HUES48 (cell line): Measurements from ENCODE around the gene PPP1R17.

Experiments used
- H3K27ac ChIP-seq: one replicate; pipeline ENCODE4 v1.7.0; 2013; ENCODE audit warnings: low read depth, low read length, inconsistent platforms
- H3K27me3 ChIP-seq: 2 replicates; pipeline ENCODE4 v1.6.1; 2013; ENCODE audit warnings: mild to moderate bottlenecking, low read length; ENCODE audit not compliant: control insufficient read depth, insufficient read depth
- H3K36me3 ChIP-seq: 2 replicates; pipeline ENCODE4 v1.6.1; 2013; ENCODE audit warnings: low read length; ENCODE audit not compliant: control insufficient read depth, insufficient read depth
- H3K4me1 ChIP-seq: 2 replicates; pipeline ENCODE4 v1.6.1; 2013; ENCODE audit warnings: mild to moderate bottlenecking, low read length; ENCODE audit not compliant: control insufficient read depth, insufficient read depth
- H3K4me3 ChIP-seq: 2 replicates; pipeline ENCODE4 v1.5.1; 2013; ENCODE audit warnings: mild to moderate bottlenecking, low read depth, low read length
- H3K9ac ChIP-seq: 2 replicates; pipeline ENCODE4 v1.6.1; 2013; ENCODE audit warnings: mild to moderate bottlenecking, low read depth, low read length, moderate library complexity
- H3K9me3 ChIP-seq: 2 replicates; pipeline ENCODE4 v1.6.1; 2013; ENCODE audit warnings: low read length; ENCODE audit not compliant: control insufficient read depth, insufficient read depth

The PPP1R17 gene

GRCh38 chr7:31687024-31687748, at the start of gene PPP1R17:
TSS of gene PPP1R17 (plus strand) at chr7:31687215. CDS start at chr7:31692442, 5,227 bp downstream.
- Histone ChIP-seq H3K4me1 (peaks cover 44% of the 10 kb centered on the region), H3K27ac (peak within 1 kb of the TSS; percentile 43), H3K4me3 (no peak within 1 kb of the TSS), H3K9me3 (no peaks in the 10 kb centered on the region), H3K27me3 (0 out of 2 replicates have a peak, but pooled peaks cover 3% of the 10 kb centered on the region), H3K9ac (no peak within 1 kb of the TSS), H3K36me3 (no peaks in the 10 kb centered on the region)

DNA sequence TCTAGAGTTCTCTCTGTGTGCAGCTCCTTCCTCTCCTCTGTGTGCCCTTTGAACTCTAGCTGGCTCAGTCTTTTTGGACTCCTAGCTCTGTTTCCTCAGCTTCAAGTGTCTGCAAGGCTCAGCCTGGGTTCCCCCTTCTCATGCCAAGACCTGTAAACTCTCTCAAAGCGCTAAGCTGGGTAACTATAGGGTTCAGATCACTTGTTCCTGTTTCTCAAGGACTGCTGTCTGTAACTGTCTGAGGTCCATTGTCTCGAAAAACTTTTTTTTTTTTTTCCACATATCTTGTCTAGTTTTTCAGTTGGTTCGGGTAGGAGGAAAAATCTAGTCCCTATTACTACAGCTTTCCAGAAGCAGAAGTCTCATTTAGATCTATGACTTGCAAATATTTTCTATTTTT, 46.6 kb upstream of the PPP1R17 start:
- Histone ChIP-seq H3K4me3 (no peak overlapping the region), H3K4me1 (no peaks in the 10 kb centered on the region), H3K9me3 (no peaks in the 10 kb centered on the region), H3K36me3 (no peaks in the 10 kb centered on the region), H3K9ac (no peak overlapping the region), H3K27ac (no peak overlapping the region), H3K27me3 (no peaks in the 10 kb centered on the region)

DNA sequence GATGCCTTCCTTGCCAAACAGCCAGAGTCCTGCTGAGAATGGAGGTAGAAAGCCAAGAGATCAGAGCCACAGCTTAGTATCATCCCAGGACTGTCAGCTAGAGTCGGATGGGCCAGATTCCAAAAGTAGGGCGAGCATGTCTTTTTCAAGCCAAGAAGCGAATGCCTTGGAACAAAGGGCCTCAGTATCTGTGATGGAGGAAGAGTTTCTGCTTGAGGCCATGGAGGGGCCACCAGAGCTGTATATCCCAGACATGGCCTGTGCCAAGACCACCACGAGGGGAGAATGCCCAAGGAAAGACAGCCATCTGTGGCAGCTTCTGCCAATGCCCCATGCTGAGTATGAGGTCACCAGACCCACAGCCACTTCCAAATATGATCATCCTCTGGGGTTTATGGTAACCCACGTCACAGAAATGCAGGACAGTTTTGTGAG, 44.3 kb upstream of the PPP1R17 start:
- H3K27me3 ChIP-seq: no peaks in the 10 kb centered on the region
- H3K9ac ChIP-seq: no peak overlapping the region
- no peaks in the 10 kb centered on the region for H3K36me3 ChIP-seq
- peaks cover 12% of the 10 kb centered on the region for H3K4me1 ChIP-seq
- no peak overlapping the region for H3K27ac ChIP-seq
- no peak overlapping the region for H3K4me3 ChIP-seq
- H3K9me3 ChIP-seq: no peaks in the 10 kb centered on the region

DNA sequence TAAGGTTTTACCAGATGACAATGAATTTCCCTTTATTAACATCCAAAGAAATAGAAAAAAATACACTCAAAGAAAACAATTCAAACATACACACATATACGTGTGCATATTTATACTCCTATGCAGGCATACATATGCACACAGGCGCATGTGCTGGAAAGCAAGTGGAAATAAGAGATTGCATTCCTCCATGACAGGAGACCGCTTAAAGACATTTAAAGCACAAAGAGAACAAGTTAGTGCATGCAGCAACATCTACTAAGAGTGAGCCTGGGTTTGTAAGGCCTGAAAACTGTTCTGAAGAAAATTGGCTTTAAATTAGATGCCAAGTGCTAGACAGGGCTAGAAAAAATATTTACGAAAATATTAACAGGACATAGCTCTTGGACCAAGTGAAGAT, 40.1 kb upstream of the PPP1R17 start:
- Histone ChIP-seq H3K27ac (no peak overlapping the region), H3K4me1 (peaks cover 48% of the 10 kb centered on the region)

DNA sequence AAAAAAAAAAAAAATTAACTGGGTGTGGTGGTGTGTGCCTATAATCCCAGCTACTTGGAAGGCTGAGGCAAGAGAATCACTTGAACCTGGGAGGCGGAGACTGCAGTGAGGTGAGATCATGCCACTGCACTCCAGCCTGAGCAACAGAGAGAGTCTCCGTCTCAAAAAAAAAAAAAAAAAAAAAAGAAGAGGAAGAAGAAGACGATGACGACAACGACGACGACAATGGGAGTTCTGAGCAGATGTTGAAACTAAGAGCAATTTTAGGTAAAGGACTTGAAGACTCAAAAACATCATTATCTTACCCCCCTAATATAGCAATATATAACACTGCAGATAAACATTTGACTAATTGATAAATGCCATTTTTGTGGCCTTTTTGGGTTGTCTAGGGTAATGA, 39.5 kb upstream of the PPP1R17 start:
- Histone ChIP-seq H3K27me3 (no peaks in the 10 kb centered on the region), H3K9ac (no peak overlapping the region), H3K36me3 (no peaks in the 10 kb centered on the region), H3K9me3 (no peaks in the 10 kb centered on the region), H3K4me1 (peaks cover 53% of the 10 kb centered on the region), H3K27ac (no peak overlapping the region), H3K4me3 (no peak overlapping the region)

More for the DNA sequence above, 40.1 kb upstream of the PPP1R17 start:
- H3K9me3 ChIP-seq: no peaks in the 10 kb centered on the region
- H3K36me3 ChIP-seq: no peaks in the 10 kb centered on the region
- H3K27me3 ChIP-seq: no peaks in the 10 kb centered on the region
- H3K4me3 ChIP-seq: no peak overlapping the region
- H3K9ac ChIP-seq: no peak overlapping the region

DNA sequence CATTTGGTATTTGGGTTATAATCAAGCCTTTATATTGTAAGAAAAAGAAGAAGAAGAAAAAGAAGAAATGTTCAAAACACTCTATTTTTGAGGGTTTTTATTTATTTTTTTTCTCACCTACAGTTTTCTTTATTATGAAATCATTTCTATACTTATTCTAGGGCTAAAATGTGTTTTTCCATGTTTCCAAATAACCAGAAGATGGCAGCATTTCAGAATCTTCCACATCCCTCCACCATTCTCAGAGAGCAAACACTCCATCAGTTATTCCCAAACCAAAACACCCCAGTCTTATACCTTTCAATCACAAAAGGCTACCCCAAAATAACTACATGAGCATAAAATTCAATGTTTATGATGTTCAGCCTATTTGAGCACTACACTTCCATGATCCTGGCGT, 38.7 kb upstream of the PPP1R17 start:
- no peaks in the 10 kb centered on the region for H3K27me3 ChIP-seq
- no peaks in the 10 kb centered on the region for H3K36me3 ChIP-seq
- no peak overlapping the region for H3K9ac ChIP-seq
- H3K27ac ChIP-seq: no peak overlapping the region
- H3K4me1 ChIP-seq: peaks cover 54% of the 10 kb centered on the region
- H3K9me3 ChIP-seq: no peaks in the 10 kb centered on the region
- no peak overlapping the region for H3K4me3 ChIP-seq

- H3K36me3 ChIP-seq: no peaks in the 10 kb centered on the region
- no peak overlapping the region for H3K4me3 ChIP-seq
- no peaks in the 10 kb centered on the region for H3K9me3 ChIP-seq
- H3K9ac ChIP-seq: no peak overlapping the region
- H3K27ac ChIP-seq: no peak overlapping the region
- H3K27me3 ChIP-seq: no peaks in the 10 kb centered on the region
- H3K4me1 ChIP-seq: peaks cover 54% of the 10 kb centered on the region
Observed at GRCh38 chr7:31648880-31649279, 38.1 kb upstream of the PPP1R17 start.

DNA sequence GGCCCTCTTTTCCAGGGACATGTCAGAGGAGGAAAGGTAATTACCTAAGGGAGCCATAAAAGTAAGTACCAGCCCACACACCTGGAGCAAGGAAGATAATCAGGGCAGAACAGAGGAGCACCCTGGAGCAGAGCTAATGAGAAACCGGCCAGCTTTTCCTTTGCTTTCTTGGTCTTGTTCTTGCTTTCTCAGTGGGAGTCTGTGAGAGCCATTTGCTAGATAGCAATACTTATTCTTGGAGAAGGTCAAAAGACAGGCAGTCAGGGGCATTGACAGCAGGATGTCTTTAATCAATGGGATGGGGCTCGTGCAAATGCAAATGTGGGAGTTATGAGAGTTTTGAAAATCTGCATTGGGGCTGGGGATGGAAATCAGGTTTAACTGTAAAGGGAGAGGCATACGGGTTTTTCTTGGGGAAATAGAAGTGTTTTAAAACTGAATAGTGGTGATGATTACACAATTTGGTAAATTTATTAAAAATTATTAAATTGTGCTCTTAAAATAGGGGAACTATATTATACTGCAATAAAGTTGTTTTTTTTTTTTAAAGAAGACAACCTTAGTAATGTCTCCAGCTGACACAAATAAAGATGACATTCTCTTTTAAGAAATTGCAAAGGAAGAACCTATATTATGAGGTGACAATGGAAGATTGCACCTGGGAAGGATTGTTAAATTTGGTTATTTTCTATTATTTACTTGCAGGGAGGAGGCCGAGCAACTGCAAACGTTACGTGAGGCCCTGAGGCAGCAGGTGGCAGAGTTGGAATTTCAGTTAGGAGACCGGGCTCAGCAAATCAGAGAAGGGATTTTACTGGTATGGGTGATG, 35.6 kb upstream of the PPP1R17 start:
- H3K9ac ChIP-seq: no peak overlapping the region
- no peaks in the 10 kb centered on the region for H3K27me3 ChIP-seq
- H3K9me3 ChIP-seq: no peaks in the 10 kb centered on the region
- no peak overlapping the region for H3K4me3 ChIP-seq
- H3K27ac ChIP-seq: peak overlapping the region; percentile 77
- H3K36me3 ChIP-seq: no peaks in the 10 kb centered on the region
- H3K4me1 ChIP-seq: peaks cover 52% of the 10 kb centered on the region

GRCh38 chr7:31652063-31652326, 35.0 kb upstream of the PPP1R17 start:
- Histone ChIP-seq H3K36me3 (no peaks in the 10 kb centered on the region), H3K27me3 (no peaks in the 10 kb centered on the region), H3K4me3 (no peak overlapping the region), H3K9ac (no peak overlapping the region), H3K9me3 (no peaks in the 10 kb centered on the region), H3K4me1 (peaks cover 46% of the 10 kb centered on the region), H3K27ac (no peak overlapping the region)

DNA sequence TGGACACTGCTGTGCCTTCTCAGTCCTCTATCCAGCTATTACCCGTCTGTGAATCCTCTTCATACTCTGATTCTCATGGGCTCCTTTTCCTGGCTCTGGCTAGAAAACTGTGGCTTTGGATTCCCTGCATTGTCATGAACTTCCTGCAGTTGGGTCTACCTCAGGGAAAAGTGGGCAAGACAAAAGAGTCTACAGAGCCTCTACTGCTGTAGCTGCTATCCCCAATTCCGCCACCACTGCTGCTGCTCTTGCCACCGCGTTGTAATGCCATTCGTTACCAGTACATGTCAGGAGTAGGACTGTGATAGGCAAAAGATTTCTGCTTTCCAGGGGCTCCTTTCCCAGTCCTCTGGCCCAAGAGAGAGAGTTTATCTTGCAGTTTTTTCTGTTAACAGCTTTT, 23.9 kb upstream of the PPP1R17 start:
- Histone ChIP-seq H3K9ac (no peak overlapping the region), H3K27me3 (no peaks in the 10 kb centered on the region), H3K36me3 (no peaks in the 10 kb centered on the region), H3K4me1 (peaks cover 9% of the 10 kb centered on the region), H3K4me3 (no peak overlapping the region), H3K9me3 (no peaks in the 10 kb centered on the region), H3K27ac (no peak overlapping the region)

DNA sequence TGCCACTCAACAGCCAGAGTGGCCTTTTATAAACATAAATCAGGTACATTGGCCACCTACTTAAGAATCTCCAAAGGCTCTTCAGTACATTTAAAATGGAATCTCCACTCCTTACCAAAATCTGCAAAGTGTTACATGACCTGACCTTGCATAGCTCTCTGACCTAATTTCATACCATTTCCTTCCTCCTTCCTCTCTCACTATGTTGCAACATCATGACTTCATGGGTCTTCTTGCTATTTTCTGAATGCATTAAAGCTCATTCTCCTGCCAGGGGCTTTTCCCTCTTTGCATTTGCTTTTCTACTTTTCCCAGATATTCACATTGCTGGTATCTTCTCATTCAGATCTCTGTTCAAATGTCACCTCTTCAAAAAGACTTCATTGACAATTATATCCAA, 22.1 kb upstream of the PPP1R17 start:
- Histone ChIP-seq H3K9ac (no peak overlapping the region), H3K36me3 (no peaks in the 10 kb centered on the region), H3K9me3 (no peaks in the 10 kb centered on the region), H3K4me1 (peaks cover 13% of the 10 kb centered on the region), H3K27me3 (no peaks in the 10 kb centered on the region), H3K4me3 (no peak overlapping the region), H3K27ac (no peak overlapping the region)
